Stimulated activated CD4-positive, alpha-beta T cell treated with anti-CD3 and anti-CD28 coated beads, Interleukin-4, amount 100 ng/mL, for 1 hour (primary cell): ENCODE results near the gene ASNSD1.
"Not testable (repeated sequence)": the region's sequence is repeated elsewhere in the genome, so short reads cannot be mapped to it uniquely, and the experiment has no call there.

Source experiments
- DNase-seq: peaks from one replicate; pipeline ENCODE4 v3.0.0-alpha.2; 2020

The ASNSD1 gene

GRCh38 chr2:189648846-189649509 lies 12.3 kb upstream of the ASNSD1 start:
- no peak for DNase-seq

GRCh38 chr2:189651284-189651683 lies 10.0 kb upstream of the ASNSD1 start:
- no peak for DNase-seq

DNA sequence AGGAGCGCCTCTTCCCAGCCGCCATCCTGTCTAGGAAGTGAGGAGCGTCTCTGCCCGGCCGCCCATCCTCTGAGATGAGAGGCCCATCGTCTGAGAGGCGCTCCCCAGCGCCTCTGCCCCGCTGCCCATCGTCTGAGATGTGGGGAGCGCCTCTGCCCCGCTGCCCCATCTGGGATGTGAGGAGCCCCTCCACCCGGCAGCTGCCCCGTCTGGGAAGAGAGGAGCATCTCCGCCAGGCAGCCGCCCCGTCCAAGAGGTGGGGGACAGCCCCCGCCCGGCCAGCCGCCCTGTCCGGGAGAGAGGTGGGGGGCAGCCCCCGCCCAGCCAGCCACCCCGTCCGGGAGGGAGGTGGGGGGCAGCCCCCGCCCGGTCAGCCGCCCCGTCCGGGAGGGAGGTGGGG lies 7.8 kb upstream of the ASNSD1 start:
- not testable (repeated sequence) for DNase-seq

DNA sequence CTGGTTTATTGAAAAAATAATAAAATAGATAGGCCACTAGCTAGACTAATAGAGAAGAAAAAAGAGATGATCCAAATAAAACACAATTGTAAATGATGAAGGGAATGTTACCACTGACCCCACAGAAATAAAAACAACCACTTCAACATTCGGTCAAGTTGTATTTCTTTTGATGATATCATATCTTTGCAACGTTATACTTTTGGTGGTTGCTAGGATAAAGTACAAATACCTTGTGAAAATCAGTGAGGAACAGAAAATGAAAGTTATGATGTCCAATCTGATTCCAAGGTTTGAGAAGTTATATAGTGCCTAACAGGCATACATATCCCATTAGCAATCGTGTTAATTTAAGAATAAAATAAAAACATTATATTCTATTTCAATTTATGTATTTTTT lies 6.6 kb upstream of the ASNSD1 start:
- no peak for DNase-seq

DNA sequence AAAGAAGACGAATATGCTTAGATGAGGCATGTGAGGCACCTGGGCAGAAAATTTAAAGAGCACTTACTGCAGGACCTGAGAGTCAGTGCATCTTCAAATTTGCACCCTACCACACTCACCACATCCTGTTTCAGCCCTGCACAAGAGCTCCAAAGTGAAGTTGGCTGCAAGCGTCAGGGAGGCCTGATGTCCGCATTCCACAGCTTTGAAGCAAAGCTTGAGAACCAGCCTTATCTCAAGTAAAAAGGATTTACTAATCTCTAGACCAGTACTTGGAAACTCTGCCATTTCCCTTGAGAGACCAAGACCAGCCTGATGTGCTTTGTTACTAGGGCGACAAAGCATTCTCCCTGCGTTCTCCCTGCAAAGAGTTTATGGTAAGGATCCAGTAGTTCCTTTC lies 3.4 kb upstream of the ASNSD1 start:
- no peak for DNase-seq

DNA sequence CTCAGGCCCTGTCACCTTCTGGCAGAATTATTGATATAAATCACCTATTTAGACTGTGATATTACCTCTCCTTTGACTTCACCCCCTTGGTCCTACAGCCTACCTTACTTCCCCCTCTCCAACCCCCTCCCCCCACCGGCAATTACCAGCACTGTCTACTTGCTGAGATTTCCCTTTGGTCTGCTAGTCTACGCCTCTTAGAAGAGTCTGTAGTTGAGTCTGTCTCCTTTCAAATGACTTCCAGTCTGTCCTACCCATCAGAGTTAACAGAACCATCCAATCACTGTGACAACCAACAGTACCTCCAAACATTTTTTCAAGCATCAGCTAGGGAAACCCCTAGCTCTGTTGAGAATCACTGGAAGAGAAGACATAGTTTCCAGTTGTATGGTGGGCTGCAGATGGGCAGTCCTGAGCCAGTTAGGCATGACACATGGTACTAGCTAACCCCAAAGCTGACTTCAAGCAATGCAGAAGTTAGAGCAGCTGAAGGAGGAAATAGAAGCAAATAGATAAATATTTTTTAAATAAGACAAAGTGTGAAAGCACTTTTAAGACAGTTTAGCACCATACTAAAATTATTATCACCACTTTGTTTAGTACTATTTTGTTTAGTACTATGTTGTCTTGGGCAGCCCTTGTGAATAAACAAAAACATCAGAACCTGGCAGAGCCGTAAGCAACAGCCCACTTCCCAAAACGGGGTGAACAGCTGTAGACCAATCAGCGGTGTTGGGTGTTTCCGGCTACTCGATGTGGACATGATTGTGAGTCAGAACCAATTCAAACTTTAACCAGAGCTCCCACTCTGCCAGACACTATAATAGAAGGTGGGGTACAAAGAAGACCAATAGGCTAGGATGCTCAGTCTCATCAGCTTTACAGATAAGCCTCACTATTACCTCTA lies 2.7 kb upstream of the ASNSD1 start:
- no peak for DNase-seq

DNA sequence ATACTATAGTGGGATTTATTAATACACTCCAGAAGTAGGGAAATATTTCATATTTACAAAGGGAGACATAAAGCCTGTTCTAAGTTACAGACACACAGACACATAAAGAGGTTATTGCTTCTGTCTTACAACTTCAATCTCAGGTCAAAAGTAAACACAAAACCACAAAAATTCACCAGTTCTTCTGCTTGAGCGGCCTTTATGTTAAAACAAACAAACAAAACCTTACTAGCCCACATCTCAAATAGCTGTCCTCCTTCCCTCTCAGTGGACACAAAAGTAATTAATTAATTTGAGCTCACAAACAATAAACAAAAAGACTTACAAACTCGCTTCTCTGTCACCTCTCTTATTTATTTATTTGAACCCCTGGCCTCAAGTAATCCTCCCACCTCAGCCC lies 1.5 kb upstream of the ASNSD1 start:
- no peak for DNase-seq

DNA sequence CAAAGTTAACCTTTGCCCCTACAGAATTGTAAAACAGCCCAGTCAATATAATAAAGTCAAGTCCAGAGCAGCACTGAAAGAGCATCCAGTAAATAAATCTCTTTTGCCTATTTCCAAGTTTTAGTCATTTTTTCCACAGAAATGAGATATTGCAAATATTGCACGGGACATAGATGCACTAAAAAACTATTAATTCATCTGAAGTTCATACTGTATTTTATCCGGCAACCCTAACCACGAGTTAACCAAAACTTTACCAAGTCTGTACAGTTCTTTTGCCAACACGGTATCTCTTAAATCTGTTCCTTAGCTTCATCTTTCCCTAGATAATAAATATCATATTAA lies 484 bp upstream of the ASNSD1 start:
- no peak for DNase-seq

DNA sequence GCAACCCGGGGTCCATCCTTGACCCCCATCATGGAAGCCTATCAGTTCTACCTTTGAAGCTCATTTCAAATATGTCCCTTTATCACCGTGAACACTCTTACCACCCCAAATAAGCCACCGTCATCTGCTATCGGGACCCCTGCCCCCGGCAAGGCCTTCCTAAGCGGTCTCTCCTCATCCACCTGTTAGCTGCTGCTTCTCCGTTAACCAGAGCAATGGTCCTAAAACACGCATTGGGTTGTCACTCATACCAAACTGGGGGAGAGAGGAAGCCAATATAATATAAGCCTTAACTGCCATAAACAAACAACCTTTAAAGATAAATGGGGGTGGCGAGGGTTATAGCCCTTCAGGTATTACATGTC lies 680 bp downstream of the ASNSD1 start:
- DNase-seq, result no peak

DNA sequence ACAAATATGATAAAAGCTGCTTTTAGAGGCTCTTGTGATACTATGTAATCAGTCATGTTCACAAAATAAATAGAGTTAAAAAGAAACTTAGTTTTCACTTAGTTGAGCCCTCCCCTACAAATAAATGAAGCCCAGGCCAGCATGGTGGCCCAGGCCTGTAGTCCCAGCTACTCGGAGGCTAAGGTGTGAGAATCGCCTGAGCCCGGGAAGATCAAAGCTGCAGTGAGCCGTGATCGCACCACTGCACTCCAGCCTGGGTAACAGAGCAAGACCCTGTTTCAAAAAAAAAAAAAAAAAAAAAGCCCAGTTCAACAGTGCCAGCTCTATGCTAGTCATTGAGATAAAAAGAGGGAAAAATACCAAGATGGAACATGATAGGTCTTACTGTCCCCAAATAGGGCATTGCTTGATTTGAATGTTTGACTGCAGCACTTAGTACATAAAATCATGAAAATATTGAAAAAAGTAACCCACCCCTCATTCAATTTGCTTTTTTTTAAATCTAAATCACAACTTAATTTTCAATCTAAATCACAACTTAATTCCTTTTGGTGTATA lies 1.5 kb downstream of the ASNSD1 start:
- no peak for DNase-seq

- DNase-seq, result not testable (repeated sequence)
Observed at GRCh38 chr2:189663319-189663718, 2.1 kb downstream of the ASNSD1 start.

DNA sequence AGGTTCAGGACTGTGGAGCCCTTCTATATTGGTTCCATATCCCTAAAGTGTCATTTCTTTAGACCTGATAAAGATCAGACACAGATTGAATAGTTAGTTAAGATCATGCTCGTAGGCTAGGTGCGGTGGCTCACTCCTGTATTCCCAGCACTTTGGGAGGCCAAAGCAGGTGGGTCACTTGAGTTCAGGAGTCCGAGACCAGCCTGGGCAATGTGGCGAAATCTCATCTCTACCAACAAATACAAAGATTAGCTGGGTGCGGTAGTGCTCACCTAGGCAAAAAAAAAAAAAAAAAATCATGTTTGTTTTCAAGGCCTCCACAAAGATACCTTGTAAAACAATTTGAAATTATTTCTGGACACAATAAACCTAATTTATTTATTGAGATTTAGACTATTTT lies 8.7 kb downstream of the ASNSD1 start:
- no peak for DNase-seq

DNA sequence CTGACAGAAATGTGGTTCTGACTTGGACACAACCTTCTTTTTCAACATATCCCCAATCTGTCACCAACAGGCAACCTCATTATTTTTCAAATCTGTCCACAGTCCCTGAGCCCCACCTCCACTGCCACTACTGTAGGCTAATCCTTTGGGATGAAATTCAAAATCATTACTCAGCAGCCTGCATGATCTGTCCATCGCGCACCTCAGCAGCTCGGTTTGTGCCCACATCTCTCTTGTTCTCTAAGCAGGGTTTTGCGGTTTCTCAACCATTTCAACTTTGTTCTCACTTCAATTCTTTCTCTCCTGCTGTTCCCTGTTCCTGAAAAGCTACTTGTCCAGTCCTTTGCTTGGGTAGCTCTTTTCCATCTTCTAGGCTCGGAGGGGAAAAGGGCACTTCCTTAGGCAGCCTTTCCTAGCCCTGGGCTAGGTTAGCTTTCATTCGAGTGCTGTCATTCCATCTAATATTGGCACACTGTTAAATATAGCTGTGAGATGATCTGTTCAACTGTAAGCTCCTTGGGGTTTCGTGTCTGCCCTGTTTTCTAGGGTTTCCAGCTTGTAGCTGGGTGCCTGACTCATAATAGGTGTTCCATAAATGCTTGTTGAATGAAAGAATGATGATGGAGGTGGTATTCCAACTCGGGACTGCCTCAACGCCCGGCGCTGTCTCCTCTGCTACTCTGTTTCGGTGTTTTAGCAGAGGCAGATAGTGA lies 12.6 kb downstream of the ASNSD1 start:
- DNase-seq, result no peak

DNA sequence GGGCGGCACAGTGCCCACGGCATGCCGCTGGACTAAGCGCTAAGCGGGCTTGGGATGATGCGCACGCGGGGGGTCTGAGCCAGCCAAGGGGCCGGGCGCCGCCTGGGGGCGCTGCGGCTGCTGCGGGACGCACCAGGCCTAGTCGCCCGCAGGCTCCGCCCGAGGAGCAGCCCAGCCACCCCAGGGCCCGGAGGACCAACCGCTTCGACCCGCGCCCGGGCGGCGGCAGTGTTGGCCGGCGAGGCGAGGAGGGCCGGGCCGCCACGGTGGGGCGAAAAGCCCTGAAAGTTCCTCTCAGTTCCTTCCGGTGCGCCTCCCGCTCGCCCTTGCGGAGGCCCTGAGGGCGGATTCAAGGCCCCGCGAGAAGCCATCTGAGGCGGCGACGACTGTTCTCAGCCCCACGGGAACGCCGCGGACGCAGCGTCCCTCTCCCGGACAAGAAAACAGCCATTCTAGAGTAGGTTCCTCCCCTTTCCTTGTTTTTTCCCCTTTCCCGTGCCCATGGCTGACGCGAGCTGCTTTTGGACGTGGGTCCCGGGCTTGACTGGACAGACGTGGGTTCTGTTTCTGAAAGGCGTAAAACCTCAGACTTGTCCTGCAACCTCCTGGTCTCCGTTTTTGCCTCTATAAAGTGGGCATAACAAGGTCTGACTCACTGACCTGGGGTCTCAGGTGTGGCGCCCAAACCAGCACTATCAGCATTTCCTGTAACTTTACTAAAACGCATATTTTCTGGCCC lies 13.3 kb downstream of the ASNSD1 start, which contains the start of gene ANKAR:
Gene ANKAR, plus strand, starts transcription at position 297 of the 739 bp plus-strand sequence. CDS start 1,821 bp downstream, outside the sequence.
- peak; percentile 82 for DNase-seq

- DNase-seq, result no peak
Observed at GRCh38 chr2:189676471-189676870, 15.2 kb downstream of the ASNSD1 start.

DNA sequence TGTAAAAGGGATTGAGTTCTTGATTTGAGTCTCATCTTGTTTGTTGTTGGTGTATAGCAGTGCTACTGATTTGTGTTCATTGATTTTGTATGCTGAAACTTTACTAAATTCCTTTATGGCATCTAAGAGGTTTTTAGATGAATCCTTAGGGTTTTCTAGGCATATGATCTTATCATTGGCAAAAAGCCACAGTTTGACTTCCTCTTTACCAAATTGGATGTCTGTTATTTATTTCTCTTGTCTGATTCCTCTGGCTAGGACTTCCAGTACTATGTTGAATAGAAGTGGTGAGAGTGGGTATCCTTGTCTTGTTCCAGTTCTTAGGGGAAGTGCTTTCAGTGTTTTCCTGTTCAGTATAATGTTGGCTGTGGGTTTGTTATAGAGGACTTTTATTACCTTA lies 18.0 kb downstream of the ASNSD1 start:
- no peak for DNase-seq

- DNase-seq, result no peak
Observed at GRCh38 chr2:189681203-189681602, 19.9 kb downstream of the ASNSD1 start.

GRCh38 chr2:189681903-189682302 lies 20.6 kb downstream of the ASNSD1 start:
- no peak for DNase-seq

GRCh38 chr2:189683348-189683747 lies 22.1 kb downstream of the ASNSD1 start:
- no peak for DNase-seq

DNA sequence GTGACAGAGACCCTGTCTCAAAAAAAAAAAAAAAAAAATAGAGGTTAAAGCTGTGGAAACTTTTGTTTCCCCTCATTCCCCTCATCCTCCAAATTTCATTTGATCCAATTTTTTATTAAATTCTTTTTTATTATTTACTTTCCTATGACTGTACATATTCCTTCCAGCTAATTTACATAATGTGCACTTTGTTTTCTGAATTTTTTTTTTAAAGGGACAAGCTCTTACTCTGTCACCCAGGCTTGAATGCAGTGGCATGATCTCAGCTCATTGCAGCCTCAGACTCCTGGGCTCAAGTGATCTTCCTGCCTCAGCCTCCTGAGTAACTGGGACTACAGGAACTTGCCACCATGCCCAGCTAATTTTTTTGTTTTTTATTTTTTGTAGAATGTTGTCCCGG lies 23.6 kb downstream of the ASNSD1 start:
- no peak for DNase-seq

DNA sequence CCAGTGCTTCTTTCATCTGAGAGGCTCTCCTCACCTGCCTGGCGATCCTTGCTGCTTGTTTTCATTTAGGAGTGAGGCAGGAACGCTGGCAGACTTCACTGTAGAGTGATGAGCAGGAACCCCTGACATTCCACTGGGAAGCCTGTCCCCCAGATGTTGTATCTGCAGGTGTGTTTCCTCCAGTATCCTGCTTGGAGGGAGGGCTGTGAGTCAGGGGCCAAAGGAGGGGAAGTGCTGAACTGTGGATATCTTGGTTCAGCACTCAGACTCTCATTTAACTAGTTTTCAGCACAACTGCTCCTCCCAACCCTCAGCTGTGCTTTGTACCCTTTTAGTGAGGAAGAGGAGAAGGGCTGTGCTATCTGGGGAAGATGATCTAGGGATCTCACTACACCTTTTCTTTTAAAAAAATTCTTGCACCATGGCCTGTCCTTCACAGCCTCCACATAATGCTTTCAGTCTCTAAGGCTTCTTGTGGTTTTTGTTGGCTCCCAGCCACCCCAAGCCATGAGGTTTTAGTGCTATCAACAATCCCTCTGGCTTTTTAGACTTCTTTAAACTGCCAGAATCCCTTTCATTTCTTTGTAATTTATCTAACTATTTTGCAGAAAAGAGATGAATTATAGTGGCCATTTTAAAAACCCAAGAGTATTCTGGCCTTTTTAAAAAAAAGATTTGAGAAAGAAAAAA lies 24.4 kb downstream of the ASNSD1 start:
- DNase-seq, result no peak

GRCh38 chr2:189687796-189688195 lies 26.5 kb downstream of the ASNSD1 start:
- DNase-seq, result not testable (repeated sequence)
